A549 (cell line): ENCODE data around the gene ZDHHC24. TPM values are rescaled to one million over a fixed set of nuclear protein-coding genes. Genes with fewer than 3 reads are reported as not detected.

Source experiments
- ATAC-seq, 2 experiments: fragments of 200-7000 bp in 1 of 2; fragments of >200 bp in 1 of 2; cut with Nextera tagmentation in 1 of 2; cut with Tn5 transposase in 1 of 2; 3 replicates each; pipeline versions ENCODE4 v1.8.0 to v1.9.1; 2018 to 2020; ENCODE audit warnings: mild to moderate bottlenecking in 1 of 2, moderate library complexity in 1 of 2
- CTCF ChIA-PET: fragments of 300-600 bp; sonication (Branson Sonifier 250); formaldehyde crosslinking; extraction: SDS; loops from one replicate; lab custom pipeline; 2021; ENCODE audit warnings: antibody characterized with exemption, inconsistent platforms; lab: Yijun Ruan, JAX
- POLR2A ChIA-PET: fragments of 350-600 bp; formaldehyde crosslinking; extraction: SDS; loops from one replicate; lab custom pipeline; 2021; ENCODE audit warnings: antibody characterized with exemption, inconsistent platforms; lab: Yijun Ruan, JAX
- DNase-seq, 2 experiments: peaks; one replicate each; pipeline versions ENCODE4 v3.0.0 to v3.0.0-alpha.2; 2011 to 2016; ENCODE audit warnings: low read depth in 1 of 2, low spot score in 1 of 2
- FAIRE-seq: peaks from 2 replicates; lab custom pipeline; 2011; peaks lifted over from hg19 to GRCh38; lab: Jason Lieb, UNC
- H3K27ac ChIP-seq, 2 experiments: fragments of >200 bp; sonication (Bioruptor Twin); formaldehyde crosslinking; 3 replicates each; pipeline ENCODE4 v1.5.1; 2016 to 2017
- H3K4me1 ChIP-seq: fragments of >200 bp; sonication (Bioruptor Twin); formaldehyde crosslinking; 3 replicates; pipeline ENCODE4 v1.6.1; 2016
- H3K4me2 ChIP-seq: fragments of >200 bp; sonication (Bioruptor Twin); formaldehyde crosslinking; 3 replicates; pipeline ENCODE4 v1.6.1; 2016
- H3K4me3 ChIP-seq: fragments of >200 bp; sonication (Bioruptor Twin); formaldehyde crosslinking; 3 replicates; pipeline ENCODE4 v1.5.1; 2016
- H3K9me3 ChIP-seq: fragments of >200 bp; sonication (Bioruptor Twin); formaldehyde crosslinking; 3 replicates; pipeline ENCODE4 v1.6.1; 2016
- BCL3 ChIP-seq: fragments of >200 bp; sonication (Bioruptor Twin); formaldehyde crosslinking; IDR thresholded peaks from 3 replicates; pipeline ENCODE4 v1.6.1; 2016
- BHLHE40 ChIP-seq: IDR thresholded peaks from 2 replicates; pipeline ENCODE4 v1.6.1; 2012; ENCODE audit warnings: low read depth, low read length, inconsistent platforms
- CEBPB ChIP-seq, 2 experiments: fragments of >200 bp in 1 of 2; sonication (Bioruptor Twin) in 1 of 2; formaldehyde crosslinking in 1 of 2; IDR thresholded peaks; 2 replicates each; pipeline ENCODE4 v1.6.1; 2012 to 2016
- CHD2 ChIP-seq: fragments of 150-350 bp; IDR thresholded peaks from 2 replicates; pipeline ENCODE4 v1.6.1; 2014; ENCODE audit warnings: low read length; ENCODE audit not compliant: partially characterized antibody
- CHD4 ChIP-seq: fragments of 200-600 bp; sonication (generic); IDR thresholded peaks from 2 replicates; pipeline ENCODE4 v1.6.1; 2016; ENCODE audit warnings: antibody characterized with exemption, mild to moderate bottlenecking, borderline replicate concordance
- ELK1 ChIP-seq: fragments of 150-350 bp; IDR thresholded peaks from 2 replicates; pipeline ENCODE4 v1.6.1; 2014; ENCODE audit warnings: low read depth, mild to moderate bottlenecking, low read length
- FOSB ChIP-seq: fragments of 250-450 bp; sonication (Bioruptor Pico); IDR thresholded peaks from 2 replicates; pipeline ENCODE4 v1.5.0; 2020; ENCODE audit warnings: mild to moderate bottlenecking, moderate library complexity
- FOSL2 ChIP-seq, 2 experiments: fragments of 450-650 bp in 1 of 2; fragments of >200 bp in 1 of 2; sonication (Bioruptor Twin) in 1 of 2; formaldehyde crosslinking; IDR thresholded peaks; 2 replicates each; pipeline versions ENCODE4 v1.5.0 to v1.6.1; 2016 to 2020; ENCODE audit warnings: mild to moderate bottlenecking in 1 of 2, moderate library complexity in 1 of 2
- GATA3 ChIP-seq: IDR thresholded peaks from 2 replicates; pipeline ENCODE4 v1.6.1; 2012; ENCODE audit warnings: borderline replicate concordance
- HDAC2 ChIP-seq: fragments of 200-600 bp; sonication (generic); IDR thresholded peaks from 2 replicates; pipeline ENCODE4 v1.6.1; 2016
- HEYL ChIP-seq: fragments of 250-450 bp; sonication (Bioruptor Pico); IDR thresholded peaks from 2 replicates; pipeline ENCODE4 v1.8.0; 2021; ENCODE audit warnings: mild to moderate bottlenecking, moderate library complexity
- HOXB13 ChIP-seq: fragments of 250-450 bp; sonication (Bioruptor Pico); IDR thresholded peaks from 2 replicates; pipeline ENCODE4 v1.5.0; 2020; ENCODE audit warnings: low read depth, mild to moderate bottlenecking, moderate library complexity
- MAFK ChIP-seq: fragments of 450-650 bp; IDR thresholded peaks from 2 replicates; pipeline ENCODE4 v1.6.1; 2014; ENCODE audit not compliant: partially characterized antibody
- MYC ChIP-seq: IDR thresholded peaks from 2 replicates; pipeline ENCODE4 v1.6.1; 2012; ENCODE audit warnings: mild to moderate bottlenecking, inconsistent platforms, low read length, improper control_type of control experiment, borderline replicate concordance
- NFE2L2 ChIP-seq: fragments of 150-350 bp; conservative IDR thresholded peaks from 2 replicates; pipeline ENCODE4 v1.6.1; 2014; ENCODE audit warnings: low read length
- PBX3 ChIP-seq: IDR thresholded peaks from 2 replicates; pipeline ENCODE4 v1.6.1; 2012
- PHF8 ChIP-seq: fragments of 200-600 bp; sonication (generic); IDR thresholded peaks from 2 replicates; pipeline ENCODE4 v1.6.1; 2016; ENCODE audit warnings: low read depth, mild to moderate bottlenecking, antibody characterized with exemption, moderate library complexity, borderline replicate concordance
- RARB ChIP-seq: fragments of 250-450 bp; sonication (Bioruptor Pico); IDR thresholded peaks from 2 replicates; pipeline ENCODE4 v1.8.0; 2021; ENCODE audit warnings: mild to moderate bottlenecking, moderate library complexity
- SMC3 ChIP-seq: fragments of >200 bp; sonication (Bioruptor Twin); formaldehyde crosslinking; IDR thresholded peaks from 3 replicates; pipeline ENCODE4 v1.6.1; 2018; ENCODE audit warnings: inconsistent platforms
- ZSCAN20 ChIP-seq: fragments of 250-450 bp; sonication (Bioruptor Pico); IDR thresholded peaks from 2 replicates; pipeline ENCODE4 v1.8.0; 2022; ENCODE audit warnings: mild to moderate bottlenecking, moderate library complexity
- WGBS: methylation state at CpG from one replicate; pipeline ENCODE4 v1.1.6; 2017; ENCODE audit errors: missing lambda C conversion rate; 5-methylcytosine and 5-hydroxymethylcytosine counted together
- polyA plus RNA-seq, 4 experiments: library from polyadenylated mRNA; depleted of rRNA in 3 of 4; stranded (reverse); fragments of >200 nt; fragmentation: RNase III in 1 of 4; extraction: RNeasy Plus Mini Kit Qiagen cat#74134 plus additional on column Dnase treatment in 1 of 4; gene quantifications; 2 replicates in 3 of 4; 3 replicates in 1 of 4; pipeline ENCODE4 v1.2.3, GENCODE V29; 2011 to 2017

ZDHHC24 gene
- polyA plus RNA-seq, 2 of the 4 experiments (the other 2 are of a cell fraction): 8.6 to 8.7 TPM

GRCh38 chr11:66559142-66559865 is 13.5 kb upstream of the ZDHHC24 start:
- H3K27ac ChIP-seq: no peak overlapping the region
- DNase-seq: no peak
- no peaks in the 10 kb centered on the region for H3K4me1 ChIP-seq
- H3K4me3 ChIP-seq: no peak overlapping the region
- TF ChIP-seq BCL3 (no peak), SMC3 (no peak), GATA3 (no peak), HDAC2 (no peak), PBX3 (no peak), ZSCAN20 (CRISPR knock-in tag) (no peak), PHF8 (no peak), CEBPB (IDR thresholded peaks at IDR 0.05) (peak; percentile 32 to 71; a peak in 3 of 4 replicates)
- no peak overlapping the region for H3K4me2 ChIP-seq
- ChIA-PET CTCF (interaction anchor here (0.6 to 1.2 kb wide), 2 partner anchors 119 to 495 kb away, joined by 3 to 4 read pairs; no protein-coding TSS in a partner anchor), POLR2A (interaction anchor here (0.9 kb wide), 1 partner anchor 9 kb away, joined by 3 read pairs; the partner anchor contains the start of gene CTSF)
- FAIRE-seq: no peak
- H3K9me3 ChIP-seq: no peaks in the 10 kb centered on the region
- WGBS: 74% methylated on average over 28 of the region's 50 CpGs
- peak in 1 of 2 experiments; percentile 7; a peak in 1 of 6 replicates for ATAC-seq

GRCh38 chr11:66557733-66558326 is 12.0 kb upstream of the ZDHHC24 start:
- Histone ChIP-seq H3K4me2 (no peak overlapping the region), H3K27ac (no peak overlapping the region), H3K4me3 (no peak overlapping the region)
- POLR2A ChIA-PET: no interaction called here
- ATAC-seq: no peak
- no peak for DNase-seq
- 80% methylated on average over 19 of the region's 24 CpGs for WGBS
- TF ChIP-seq GATA3 (no peak), RARB (no peak), HOXB13 (CRISPR knock-in tag) (no peak), MYC (no peak), CHD4 (no peak), BHLHE40 (no peak), ELK1 (no peak), MAFK (no peak), PHF8 (no peak), FOSL2 (IDR thresholded peaks at IDR 0.05) (no peak), FOSL2 (CRISPR knock-in tag; IDR thresholded peaks at IDR 0.05) (no peak), PBX3 (no peak), FOSB (CRISPR knock-in tag) (no peak), HEYL (CRISPR knock-in tag) (no peak), NFE2L2 (no peak), CHD2 (no peak)
- TF ChIP-seq, all 56 proteins: peak for 0
- CTCF ChIA-PET: no interaction called here
- FAIRE-seq: no peak
- H3K4me1 ChIP-seq: no peaks in the 10 kb centered on the region
- H3K9me3 ChIP-seq: no peaks in the 10 kb centered on the region
